Measurements from ENCODE around the gene ACOX2. TPM values are rescaled to one million over a fixed set of nuclear protein-coding genes. Genes with fewer than 3 reads are reported as not detected.

Gene ACOX2
- total RNA-seq, 2 experiments from 2014 or later = not detected

- DNase-seq (no peak), ATAC-seq (ENCODE audit: low read depth) (no peak)
- peaks cover 20% of the 10 kb centered on the region for H3K27me3 Mint-ChIP-seq
- H3K4me3 Mint-ChIP-seq = no peak overlapping the region
- no peaks in the 10 kb centered on the region for H3K36me3 Mint-ChIP-seq
- H3K27ac Mint-ChIP-seq = no peak overlapping the region
- H3K9me3 Mint-ChIP-seq = peaks cover 1% of the 10 kb centered on the region
- POLR2A ChIA-PET = interaction anchor here (0.6 kb wide), 1 partner anchor 101 kb away, joined by 3 read pairs; no protein-coding TSS in a partner anchor
- H3K4me1 Mint-ChIP-seq = peaks cover 25% of the 10 kb centered on the region
These were observed 61.9 kb downstream of the ACOX2 start for GRCh38 chr3:58474967-58475578.

GRCh38 chr3:58474348-58474911 lies 62.6 kb downstream of the ACOX2 start:
- POLR2A ChIA-PET = no interaction called here
- H3K27ac Mint-ChIP-seq = no peak overlapping the region
- no peak overlapping the region for H3K4me3 Mint-ChIP-seq
- DNase-seq = no peak
- H3K4me1 Mint-ChIP-seq = peaks cover 25% of the 10 kb centered on the region
- ATAC-seq (ENCODE audit: low read depth) = no peak
- H3K36me3 Mint-ChIP-seq = no peaks in the 10 kb centered on the region
- peaks cover 1% of the 10 kb centered on the region for H3K9me3 Mint-ChIP-seq
- H3K27me3 Mint-ChIP-seq = peaks cover 20% of the 10 kb centered on the region

- peaks cover 20% of the 10 kb centered on the region for H3K27me3 Mint-ChIP-seq
- no peak overlapping the region for H3K4me3 Mint-ChIP-seq
- DNase-seq = no peak
- ATAC-seq (ENCODE audit: low read depth) = no peak
- peaks cover 1% of the 10 kb centered on the region for H3K9me3 Mint-ChIP-seq
- H3K4me1 Mint-ChIP-seq = peaks cover 25% of the 10 kb centered on the region
- no peaks in the 10 kb centered on the region for H3K36me3 Mint-ChIP-seq
- POLR2A ChIA-PET = no interaction called here
- no peak overlapping the region for H3K27ac Mint-ChIP-seq
These were observed 63.7 kb downstream of the ACOX2 start for GRCh38 chr3:58473275-58473674.

GRCh38 chr3:58471025-58471887 lies 65.7 kb downstream of the ACOX2 start:
- peak overlapping the region; percentile 35 for H3K4me3 Mint-ChIP-seq
- ATAC-seq (ENCODE audit: low read depth) (peak; percentile 98), DNase-seq (no peak)
- no peaks in the 10 kb centered on the region for H3K36me3 Mint-ChIP-seq
- H3K27ac Mint-ChIP-seq = peak overlapping the region; percentile 51
- H3K27me3 Mint-ChIP-seq = peaks cover 19% of the 10 kb centered on the region
- peaks cover 1% of the 10 kb centered on the region for H3K9me3 Mint-ChIP-seq
- peaks cover 25% of the 10 kb centered on the region for H3K4me1 Mint-ChIP-seq
- POLR2A ChIA-PET = interaction anchor here (1.1 to 1.4 kb wide), 2 partner anchors 37 to 42 kb away, joined by 3 to 4 read pairs; partner anchors contain the start of gene PDHB

GRCh38 chr3:58470363-58471024 lies 66.5 kb downstream of the ACOX2 start:
- no peak for ATAC-seq (ENCODE audit: low read depth)
- peaks cover 25% of the 10 kb centered on the region for H3K4me1 Mint-ChIP-seq
- H3K27ac Mint-ChIP-seq = peak overlapping the region; percentile 51
- H3K36me3 Mint-ChIP-seq = no peaks in the 10 kb centered on the region
- no peak for DNase-seq
- POLR2A ChIA-PET = no interaction called here
- H3K27me3 Mint-ChIP-seq = peaks cover 23% of the 10 kb centered on the region
- peaks cover 1% of the 10 kb centered on the region for H3K9me3 Mint-ChIP-seq
- no peak overlapping the region for H3K4me3 Mint-ChIP-seq

- Mint-ChIP-seq H3K9me3 (no peaks in the 10 kb centered on the region), H3K4me3 (no peak overlapping the region), H3K4me1 (peaks cover 16% of the 10 kb centered on the region), H3K27me3 (peaks cover 24% of the 10 kb centered on the region), H3K36me3 (no peaks in the 10 kb centered on the region), H3K27ac (no peak overlapping the region)
- POLR2A ChIA-PET = interaction anchor here (0.7 kb wide), 1 partner anchor 138 kb away, joined by 4 read pairs; no protein-coding TSS in a partner anchor
- ATAC-seq (ENCODE audit: low read depth) (no peak), DNase-seq (no peak)
These were observed 67.9 kb downstream of the ACOX2 start for GRCh38 chr3:58469096-58469495.

GRCh38 chr3:58466899-58467563 lies 70.0 kb downstream of the ACOX2 start:
- Mint-ChIP-seq H3K4me3 (no peak overlapping the region), H3K9me3 (no peaks in the 10 kb centered on the region), H3K36me3 (no peaks in the 10 kb centered on the region), H3K4me1 (peaks cover 21% of the 10 kb centered on the region), H3K27ac (no peak overlapping the region), H3K27me3 (peaks cover 15% of the 10 kb centered on the region)
- DNase-seq = no peak
- POLR2A ChIA-PET = no interaction called here
- ATAC-seq (ENCODE audit: low read depth) = no peak

GRCh38 chr3:58464866-58465265 lies 72.1 kb downstream of the ACOX2 start:
- Mint-ChIP-seq H3K4me1 (peaks cover 9% of the 10 kb centered on the region), H3K27me3 (peaks cover 15% of the 10 kb centered on the region), H3K27ac (no peak overlapping the region), H3K36me3 (no peaks in the 10 kb centered on the region), H3K9me3 (no peaks in the 10 kb centered on the region), H3K4me3 (no peak overlapping the region)
- ATAC-seq (ENCODE audit: low read depth) (no peak), DNase-seq (no peak)
- POLR2A ChIA-PET = no interaction called here

- POLR2A ChIA-PET = no interaction called here
These were observed 73.1 kb downstream of the ACOX2 start for GRCh38 chr3:58463942-58464271.

GRCh38 chr3:58463181-58463941 lies 73.6 kb downstream of the ACOX2 start:
- Mint-ChIP-seq H3K36me3 (no peaks in the 10 kb centered on the region), H3K4me1 (peaks cover 9% of the 10 kb centered on the region), H3K27ac (no peak overlapping the region), H3K27me3 (peaks cover 15% of the 10 kb centered on the region), H3K9me3 (no peaks in the 10 kb centered on the region), H3K4me3 (peak overlapping the region; percentile 47)
- POLR2A ChIA-PET = no interaction called here
- ATAC-seq (ENCODE audit: low read depth) (peak; percentile 91), DNase-seq (peak; percentile 57)

More at GRCh38 chr3:58463942-58464271, 73.1 kb downstream of the ACOX2 start:
- Mint-ChIP-seq H3K4me3 (peak overlapping the region; percentile 47), H3K27ac (no peak overlapping the region), H3K9me3 (no peaks in the 10 kb centered on the region), H3K36me3 (no peaks in the 10 kb centered on the region), H3K27me3 (peaks cover 15% of the 10 kb centered on the region), H3K4me1 (peaks cover 9% of the 10 kb centered on the region)
- DNase-seq (no peak), ATAC-seq (ENCODE audit: low read depth) (no peak)

- Mint-ChIP-seq H3K27me3 (peaks cover 15% of the 10 kb centered on the region), H3K4me1 (peaks cover 9% of the 10 kb centered on the region), H3K9me3 (no peaks in the 10 kb centered on the region), H3K4me3 (no peak overlapping the region), H3K36me3 (no peaks in the 10 kb centered on the region), H3K27ac (no peak overlapping the region)
- no peak for ATAC-seq (ENCODE audit: low read depth)
- POLR2A ChIA-PET = no interaction called here
- no peak for DNase-seq
These were observed 74.2 kb downstream of the ACOX2 start for GRCh38 chr3:58462829-58463180.

GRCh38 chr3:58459160-58459559 lies 77.8 kb downstream of the ACOX2 start:
- POLR2A ChIA-PET = no interaction called here
- peaks cover 2% of the 10 kb centered on the region for H3K36me3 Mint-ChIP-seq

More at GRCh38 chr3:58459160-58459559, 77.8 kb downstream of the ACOX2 start:
- ATAC-seq (ENCODE audit: low read depth) (no peak), DNase-seq (no peak)
- Mint-ChIP-seq H3K9me3 (peaks cover 7% of the 10 kb centered on the region), H3K4me1 (peaks cover 6% of the 10 kb centered on the region), H3K27ac (no peak overlapping the region), H3K4me3 (no peak overlapping the region), H3K27me3 (peaks cover 2% of the 10 kb centered on the region)
